Retinal pigment epithelial cell (primary cell): ENCODE data around the gene PDE6B.

Experiments used
- DNase-seq: peaks from one replicate; pipeline ENCODE4 v3.0.0-alpha.2; 2010; ENCODE audit warnings: low read depth
- H3K4me3 ChIP-seq: 2 replicates; pipeline ENCODE4 v1.5.1; 2011; ENCODE audit warnings: mild to moderate bottlenecking, low read length, control low read depth, moderate library complexity
- TF ChIP-seq, protein P1 (sequence below): conservative IDR thresholded peaks from 2 replicates; pipeline ENCODE4 v1.5.1; 2011; ENCODE audit warnings: low read depth, low read length, control low read depth, inconsistent platforms

The PDE6B gene

DNA sequence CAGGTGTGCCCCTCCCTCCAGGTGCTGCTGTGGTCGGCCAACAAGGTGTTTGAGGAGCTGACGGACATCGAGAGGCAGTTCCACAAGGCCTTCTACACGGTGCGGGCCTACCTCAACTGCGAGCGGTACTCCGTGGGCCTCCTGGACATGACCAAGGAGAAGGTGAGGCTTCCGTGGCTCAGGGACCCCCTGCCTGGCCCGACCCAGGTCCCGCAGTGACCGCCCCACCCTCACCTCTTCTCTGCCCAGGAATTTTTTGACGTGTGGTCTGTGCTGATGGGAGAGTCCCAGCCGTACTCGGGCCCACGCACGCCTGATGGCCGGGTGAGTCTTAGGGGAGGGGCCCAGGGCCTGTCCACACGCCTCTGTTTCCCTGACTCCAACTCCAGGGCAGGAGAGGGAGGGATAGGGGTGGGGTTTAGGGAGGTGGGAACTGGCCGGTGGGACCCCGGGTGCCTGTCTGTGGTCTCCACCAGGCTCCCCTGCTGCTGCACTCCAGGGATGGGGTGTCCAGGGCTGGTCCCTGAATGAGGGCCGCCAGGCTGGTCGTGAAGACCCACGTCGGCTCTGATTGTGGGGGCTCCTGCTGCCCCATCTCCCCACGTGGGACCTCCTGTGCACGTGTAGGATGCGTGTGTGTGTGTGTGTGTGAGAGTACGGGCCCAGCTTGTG lies 28.6 kb downstream of the PDE6B start:
- no peak for DNase-seq
- no peak overlapping the region for H3K4me3 ChIP-seq

DNA sequence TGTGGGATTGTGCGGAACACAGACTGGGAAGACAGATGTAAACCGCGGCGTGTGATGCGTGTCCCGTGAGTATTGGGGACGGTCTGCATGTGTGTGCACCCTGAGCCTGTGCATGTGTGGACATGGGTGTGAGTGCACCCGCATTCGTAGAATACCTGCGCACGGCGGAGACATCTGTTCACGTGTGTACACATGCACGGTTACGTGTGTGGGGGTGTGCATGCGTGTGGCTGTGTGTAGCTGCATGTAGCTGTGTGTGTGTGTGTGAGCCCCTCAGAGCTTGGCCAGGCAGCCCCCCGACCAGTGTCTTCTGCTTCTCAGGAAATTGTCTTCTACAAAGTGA lies 29.1 kb downstream of the PDE6B start:
- H3K4me3 ChIP-seq: no peak overlapping the region
- DNase-seq: no peak
- TF ChIP-seq, protein P1, sequence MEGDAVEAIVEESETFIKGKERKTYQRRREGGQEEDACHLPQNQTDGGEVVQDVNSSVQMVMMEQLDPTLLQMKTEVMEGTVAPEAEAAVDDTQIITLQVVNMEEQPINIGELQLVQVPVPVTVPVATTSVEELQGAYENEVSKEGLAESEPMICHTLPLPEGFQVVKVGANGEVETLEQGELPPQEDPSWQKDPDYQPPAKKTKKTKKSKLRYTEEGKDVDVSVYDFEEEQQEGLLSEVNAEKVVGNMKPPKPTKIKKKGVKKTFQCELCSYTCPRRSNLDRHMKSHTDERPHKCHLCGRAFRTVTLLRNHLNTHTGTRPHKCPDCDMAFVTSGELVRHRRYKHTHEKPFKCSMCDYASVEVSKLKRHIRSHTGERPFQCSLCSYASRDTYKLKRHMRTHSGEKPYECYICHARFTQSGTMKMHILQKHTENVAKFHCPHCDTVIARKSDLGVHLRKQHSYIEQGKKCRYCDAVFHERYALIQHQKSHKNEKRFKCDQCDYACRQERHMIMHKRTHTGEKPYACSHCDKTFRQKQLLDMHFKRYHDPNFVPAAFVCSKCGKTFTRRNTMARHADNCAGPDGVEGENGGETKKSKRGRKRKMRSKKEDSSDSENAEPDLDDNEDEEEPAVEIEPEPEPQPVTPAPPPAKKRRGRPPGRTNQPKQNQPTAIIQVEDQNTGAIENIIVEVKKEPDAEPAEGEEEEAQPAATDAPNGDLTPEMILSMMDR: no peak

More for the DNA sequence above, 28.6 kb downstream of the PDE6B start:
- TF ChIP-seq, protein P1: no peak

GRCh38 chr4:654871-655463 lies 29.6 kb downstream of the PDE6B start:
- TF ChIP-seq, protein P1: no peak
- no peak overlapping the region for H3K4me3 ChIP-seq
- DNase-seq: no peak

DNA sequence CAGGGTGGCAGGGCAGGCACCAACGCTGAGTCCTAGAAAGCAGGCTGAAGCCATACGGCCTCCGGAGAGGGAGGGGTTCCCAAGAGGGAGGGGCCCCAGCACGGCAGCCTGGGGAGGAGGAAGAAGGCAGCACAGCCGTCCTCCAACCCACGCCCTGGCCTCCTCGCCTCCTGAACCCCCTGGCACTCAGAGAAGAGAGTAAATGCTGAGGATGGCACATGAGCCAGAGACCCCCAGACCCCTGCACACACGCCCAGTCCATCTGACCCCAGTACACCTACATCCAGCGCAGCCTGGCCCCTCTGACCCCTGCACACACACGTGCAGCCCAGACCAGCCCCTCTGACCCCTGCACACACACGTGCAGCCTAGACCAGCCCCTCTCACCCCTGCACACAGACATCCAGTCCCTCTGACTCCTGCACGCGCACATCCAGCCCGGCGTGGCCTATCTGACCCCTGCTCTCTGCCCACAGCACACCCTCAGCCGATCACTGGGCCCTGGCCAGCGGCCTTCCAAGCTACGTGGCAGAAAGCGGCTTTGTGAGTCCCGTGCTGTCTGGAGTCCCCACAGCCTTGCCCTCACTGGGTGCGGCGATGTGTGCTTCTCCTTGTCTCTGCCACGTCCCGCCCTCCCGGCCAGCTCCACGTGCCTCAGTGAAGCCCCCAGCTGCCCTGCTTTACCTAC lies 30.2 kb downstream of the PDE6B start:
- no peak overlapping the region for H3K4me3 ChIP-seq
- DNase-seq: no peak
- TF ChIP-seq, protein P1: no peak

GRCh38 chr4:656436-657337 lies 31.3 kb downstream of the PDE6B start:
- DNase-seq: no peak
- TF ChIP-seq, protein P1: no peak
- H3K4me3 ChIP-seq: no peak overlapping the region

DNA sequence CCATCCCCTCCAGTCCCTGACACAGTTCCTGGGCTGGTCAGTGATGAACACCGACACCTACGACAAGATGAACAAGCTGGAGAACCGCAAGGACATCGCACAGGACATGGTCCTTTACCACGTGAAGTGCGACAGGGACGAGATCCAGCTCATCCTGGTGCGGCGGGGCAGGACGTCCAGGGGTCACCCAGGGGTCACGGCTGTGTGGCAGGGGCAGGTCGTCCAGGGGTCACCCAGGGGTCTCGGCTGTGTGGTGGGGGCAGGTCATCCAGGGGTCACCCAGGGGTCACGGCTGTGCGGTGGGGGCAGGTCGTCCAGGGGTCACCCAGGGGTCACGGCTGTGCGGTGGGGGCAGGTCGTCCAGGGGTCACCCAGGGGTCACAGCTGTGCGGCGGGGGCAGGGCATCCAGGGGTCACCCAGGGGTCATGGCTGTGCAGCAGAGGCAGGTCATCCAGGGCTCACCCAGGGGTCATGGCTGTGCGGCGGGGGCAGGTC lies 32.0 kb downstream of the PDE6B start:
- H3K4me3 ChIP-seq: no peak overlapping the region
- TF ChIP-seq, protein P1: no peak
- DNase-seq: no peak
